Measurements from ENCODE around the gene COG5.

DNA sequence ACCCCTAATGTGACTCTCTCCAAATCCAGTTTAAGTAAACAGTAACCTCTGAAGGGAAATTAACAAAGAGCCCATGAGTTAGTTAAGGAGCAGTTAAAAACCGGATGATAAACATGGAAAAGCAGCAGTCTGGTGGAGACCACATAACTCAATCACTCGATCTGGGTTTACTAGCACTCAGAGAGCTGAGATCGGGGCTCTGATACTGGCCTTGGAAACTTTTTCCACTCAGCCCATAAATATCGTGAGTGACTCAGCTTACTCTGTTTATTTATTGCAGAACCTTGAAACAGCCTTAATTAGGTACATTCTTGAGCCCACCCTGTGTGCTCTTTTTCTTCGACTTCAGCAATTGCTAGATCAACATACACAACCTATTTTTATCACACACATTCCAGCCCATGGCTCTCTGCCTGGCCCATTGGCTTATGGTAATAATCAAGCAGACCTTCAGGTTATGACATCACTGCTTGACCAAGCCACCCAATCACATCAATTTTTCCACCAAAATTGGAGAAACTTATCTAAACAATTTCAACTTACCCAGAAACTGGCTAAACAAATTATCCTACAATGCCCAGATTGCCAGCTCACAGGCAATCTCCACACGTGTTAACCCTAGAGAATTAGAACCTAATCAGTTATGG is 176.0 kb downstream of the COG5 start:
- TF ChIP-seq POLR2AphosphoS5 (IDR thresholded peaks at IDR 0.05; ENCODE audit: low read depth, low read length) (no peak), REST (IDR thresholded peaks at IDR 0.05; ENCODE audit: insufficient read depth in 1 of 2, low read depth in 2 of 2, low read length in 2 of 2) (peak in 1 of 2 experiments; percentile 65; a peak in 2 of 4 replicates), FOXP2 (optimal IDR thresholded peaks at IDR 0.05; ENCODE audit: borderline replicate concordance, extremely low read depth, extremely low read length, insufficient read depth) (no peak), SIN3A (IDR thresholded peaks at IDR 0.05; ENCODE audit: borderline replicate concordance, insufficient read depth, low read length) (peak; percentile 68; the same call in 1 of the 2 replicates)

All from PFSK-1 (cell line).